Epidermal melanocyte (primary cell): ENCODE data around the gene PRUNE1.

ENCODE experiments used
- DNase-seq: peaks from one replicate; pipeline ENCODE4 v3.0.0; 2011; ENCODE audit warnings: low spot score; ENCODE audit not compliant: insufficient read length

PRUNE1 gene, protein sequence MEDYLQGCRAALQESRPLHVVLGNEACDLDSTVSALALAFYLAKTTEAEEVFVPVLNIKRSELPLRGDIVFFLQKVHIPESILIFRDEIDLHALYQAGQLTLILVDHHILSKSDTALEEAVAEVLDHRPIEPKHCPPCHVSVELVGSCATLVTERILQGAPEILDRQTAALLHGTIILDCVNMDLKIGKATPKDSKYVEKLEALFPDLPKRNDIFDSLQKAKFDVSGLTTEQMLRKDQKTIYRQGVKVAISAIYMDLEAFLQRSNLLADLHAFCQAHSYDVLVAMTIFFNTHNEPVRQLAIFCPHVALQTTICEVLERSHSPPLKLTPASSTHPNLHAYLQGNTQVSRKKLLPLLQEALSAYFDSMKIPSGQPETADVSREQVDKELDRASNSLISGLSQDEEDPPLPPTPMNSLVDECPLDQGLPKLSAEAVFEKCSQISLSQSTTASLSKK

DNA sequence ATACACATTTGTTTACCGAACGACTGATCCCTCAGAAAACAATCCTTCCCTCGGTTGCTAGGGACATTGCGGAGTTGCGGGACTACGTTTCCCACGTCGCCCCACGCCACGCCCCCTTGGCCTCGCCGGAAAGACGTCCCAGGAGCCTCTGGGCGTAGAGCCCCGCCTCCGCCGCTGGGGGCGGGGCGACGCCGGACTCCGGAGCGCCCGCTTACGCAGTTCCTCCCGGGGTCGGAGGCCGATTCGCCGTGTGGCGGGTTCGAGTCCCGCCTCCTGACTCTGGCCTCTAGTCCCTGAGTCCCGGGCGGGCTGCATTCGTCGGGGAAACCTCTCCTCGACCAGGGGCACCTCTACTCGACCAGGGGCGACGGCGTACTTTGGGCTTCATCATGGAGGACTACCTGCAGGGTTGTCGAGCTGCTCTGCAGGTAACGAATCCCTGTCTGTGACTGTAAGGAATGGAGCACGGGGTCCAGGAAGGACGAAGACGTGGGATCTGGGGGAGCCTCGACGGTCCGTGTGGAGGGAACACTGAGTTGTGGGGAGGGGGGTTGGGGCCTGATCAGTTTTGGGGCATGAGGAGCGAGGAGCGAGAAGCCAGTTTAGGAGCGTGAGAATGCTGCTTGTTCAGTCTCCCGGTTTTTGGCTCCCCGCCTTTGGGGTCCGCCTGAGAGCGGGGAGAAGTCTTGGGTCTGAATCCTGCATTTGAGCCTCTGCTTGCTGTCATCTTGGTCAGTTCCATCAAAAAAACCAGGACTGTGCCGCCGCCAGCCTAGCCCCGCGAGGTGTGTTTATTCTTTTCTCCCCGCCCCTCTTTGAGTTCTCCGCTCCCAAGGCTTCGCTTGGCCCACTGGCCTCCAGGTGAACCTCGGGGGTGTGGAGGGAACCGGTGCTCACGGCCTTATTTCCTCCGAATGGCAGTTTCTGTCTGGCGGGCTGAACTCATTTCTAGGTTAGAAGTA, at the start of gene PRUNE1:
TSS of gene PRUNE1 (plus strand) at position 206 of the 962 bp plus-strand sequence. CDS start at position 390, 184 bp downstream.
- DNase-seq: peak; percentile 96

DNA sequence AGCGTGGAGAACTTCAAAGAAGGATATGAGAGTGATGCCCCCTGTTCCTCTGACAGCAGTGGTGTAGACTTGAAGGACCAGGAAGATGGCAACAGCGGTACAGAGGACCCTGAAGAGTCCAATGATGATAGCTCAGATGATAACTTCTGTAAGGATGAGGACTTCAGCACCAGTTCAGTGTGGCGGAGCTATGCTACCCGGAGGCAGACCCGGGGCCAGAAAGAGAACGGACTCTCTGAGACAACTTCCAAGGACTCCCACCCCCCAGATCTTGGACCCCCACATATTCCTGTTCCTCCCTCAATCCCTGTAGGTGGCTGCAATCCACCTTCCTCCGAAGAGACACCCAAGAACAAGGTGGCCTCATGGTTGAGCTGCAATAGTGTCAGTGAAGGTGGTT, 47.6 kb upstream of the PRUNE1 start:
- DNase-seq: no peak

GRCh38 chr1:150961756-150962155, 46.5 kb upstream of the PRUNE1 start:
- no peak for DNase-seq

- DNase-seq: no peak
These were observed 44.7 kb upstream of the PRUNE1 start for GRCh38 chr1:150963321-150964163.

DNA sequence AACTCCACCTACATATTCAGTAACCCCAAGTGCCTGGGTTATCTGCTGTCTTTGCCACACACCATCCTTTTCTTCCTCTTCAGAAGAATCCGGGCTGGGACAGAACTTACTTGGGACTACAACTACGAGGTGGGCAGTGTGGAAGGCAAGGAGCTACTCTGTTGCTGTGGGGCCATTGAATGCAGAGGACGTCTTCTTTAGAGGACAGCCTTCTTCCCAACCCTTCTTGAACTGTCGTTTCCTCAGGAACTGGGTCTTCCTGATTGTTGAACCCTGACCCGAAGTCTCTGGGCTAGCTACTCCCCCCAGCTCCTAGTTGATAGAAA, 44.1 kb upstream of the PRUNE1 start:
- DNase-seq: no peak

DNA sequence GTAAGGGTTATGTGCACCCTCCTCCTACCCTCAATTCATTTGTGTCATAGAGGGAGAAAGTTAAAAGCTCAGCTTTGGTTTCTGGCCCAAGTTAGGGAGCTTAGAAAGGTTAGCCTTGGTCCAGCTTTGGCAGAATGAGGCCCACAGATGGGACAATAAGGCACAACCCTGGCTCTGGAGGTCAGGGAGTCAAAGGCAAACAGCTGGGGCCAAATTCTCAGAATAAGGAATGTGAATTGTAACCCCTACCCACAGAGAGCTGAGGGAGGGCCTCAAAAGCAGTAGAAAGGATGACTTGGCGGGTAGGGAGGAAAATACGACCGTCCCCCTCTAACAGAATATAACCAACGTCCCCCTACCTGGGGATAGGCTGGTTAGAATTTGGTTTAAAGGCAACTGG, 42.6 kb upstream of the PRUNE1 start:
- no peak for DNase-seq

- DNase-seq: no peak
These were observed 42.2 kb upstream of the PRUNE1 start for GRCh38 chr1:150966011-150966410.

DNA sequence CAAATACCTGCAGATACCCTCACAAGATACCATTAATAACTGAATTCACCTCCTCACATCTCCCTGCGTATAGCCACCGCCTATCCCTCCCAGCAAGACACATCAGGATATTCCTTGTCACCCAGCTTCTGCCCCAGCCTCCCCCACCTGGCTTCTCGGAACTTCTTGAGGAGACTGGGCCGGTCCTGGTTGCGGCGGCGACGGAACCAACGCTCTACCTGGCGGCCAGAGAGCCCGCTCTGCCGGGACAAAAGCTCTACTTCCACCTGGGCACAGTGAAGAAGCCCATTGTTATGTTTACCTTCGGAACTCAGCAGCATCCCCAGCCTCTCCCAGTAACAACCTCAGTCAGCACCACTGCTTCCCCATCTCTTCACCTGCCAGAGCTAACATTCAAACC, 40.3 kb upstream of the PRUNE1 start:
- DNase-seq: no peak

DNA sequence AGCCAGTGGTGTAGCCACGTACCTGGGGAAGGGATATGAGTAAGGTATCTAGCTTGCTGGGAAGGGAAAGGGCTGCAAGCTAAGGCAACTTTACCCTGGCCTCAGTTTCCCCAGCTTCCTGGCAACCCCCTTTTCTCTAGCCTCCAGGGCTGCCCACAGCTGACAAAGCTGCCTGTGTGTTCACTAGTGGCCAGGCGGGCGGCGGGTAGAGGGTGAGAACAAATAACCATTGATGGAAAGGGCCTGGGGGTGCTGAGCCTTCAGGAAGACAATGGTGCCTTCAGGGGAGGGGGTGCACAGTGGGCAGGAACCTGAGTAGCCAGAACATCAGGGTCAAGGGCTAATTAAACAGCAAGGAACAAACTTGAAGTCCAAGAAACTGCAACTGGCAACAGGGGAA, 39.8 kb upstream of the PRUNE1 start:
- DNase-seq: no peak

GRCh38 chr1:150969626-150970025, 38.6 kb upstream of the PRUNE1 start:
- no peak for DNase-seq

DNA sequence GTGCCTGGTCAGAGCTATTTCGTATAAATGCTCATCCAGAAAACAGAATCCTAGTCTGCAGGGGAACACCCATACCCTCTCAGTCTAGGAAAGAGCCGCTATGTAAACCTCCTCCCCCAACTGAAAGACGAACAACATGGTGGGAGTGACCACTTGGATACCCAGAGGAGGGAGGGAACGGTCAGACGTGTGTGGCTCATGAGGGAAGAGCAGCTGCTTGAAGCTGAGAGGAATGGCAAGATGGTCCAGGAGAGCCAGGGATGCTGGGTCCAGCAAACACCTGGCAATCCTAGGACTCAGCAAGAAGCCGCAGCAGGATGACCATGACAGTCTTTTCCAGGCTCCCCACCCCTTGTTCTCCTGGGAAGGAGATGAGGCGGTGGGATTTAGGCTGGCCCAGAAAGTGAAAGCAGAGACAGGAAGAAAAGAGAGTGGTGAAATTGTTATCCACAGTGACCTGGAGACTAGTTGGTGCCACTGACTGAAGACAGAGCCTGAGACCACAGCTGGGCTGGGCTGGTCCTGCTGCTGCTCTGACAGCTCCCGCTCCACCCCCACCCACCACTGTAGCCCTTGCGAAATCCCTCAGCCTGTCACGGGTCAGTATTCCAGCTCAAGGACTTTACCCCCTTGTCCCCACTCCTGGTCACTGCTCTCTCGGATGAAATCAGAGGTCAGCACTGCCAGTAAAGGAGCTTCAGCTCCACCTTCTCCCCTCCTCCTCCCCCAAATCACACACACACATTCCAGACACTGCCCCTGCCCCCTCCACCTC, 37.3 kb upstream of the PRUNE1 start:
- DNase-seq: no peak

DNA sequence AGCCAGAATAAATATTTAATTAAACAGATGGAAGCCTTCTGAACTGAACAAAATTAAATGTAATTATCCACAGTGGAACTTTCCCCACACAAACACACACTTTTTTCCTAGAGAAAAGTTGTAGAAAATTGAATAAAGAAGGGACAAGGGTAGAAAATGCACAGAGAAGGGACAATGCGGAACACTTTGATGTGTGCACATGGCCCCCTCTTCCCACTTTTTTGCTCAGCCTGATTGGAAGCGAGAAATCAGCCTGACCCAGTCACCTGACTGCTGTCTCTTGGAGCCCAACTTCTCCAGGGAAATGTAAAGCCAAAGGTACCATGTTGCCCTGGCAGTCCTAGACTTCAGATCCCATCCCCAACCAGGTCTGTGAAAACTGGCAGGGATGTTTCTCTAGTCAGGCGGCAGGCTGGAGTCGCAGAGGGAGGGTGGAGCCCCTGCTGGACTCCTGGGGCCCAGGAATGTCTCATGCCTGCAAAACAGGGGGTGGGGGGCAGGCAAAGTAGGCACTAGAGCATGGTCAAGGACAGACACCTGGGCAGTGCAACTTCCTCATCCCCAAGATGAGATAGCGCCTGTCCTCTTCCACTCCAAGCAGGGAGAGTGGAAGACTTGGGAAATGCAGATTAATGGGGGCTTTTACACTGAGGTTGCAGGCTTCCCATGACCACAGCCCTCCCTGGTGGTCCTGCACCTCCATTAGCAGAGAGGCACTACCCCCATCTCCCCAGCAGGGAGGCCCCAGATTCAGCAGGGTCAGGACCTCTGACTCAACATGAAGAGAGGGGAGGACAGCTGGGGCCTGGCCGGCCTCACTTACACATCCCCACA, 36.4 kb upstream of the PRUNE1 start:
- DNase-seq: no peak

- no peak for DNase-seq
These were observed 35.8 kb upstream of the PRUNE1 start for GRCh38 chr1:150972417-150972940.

DNA sequence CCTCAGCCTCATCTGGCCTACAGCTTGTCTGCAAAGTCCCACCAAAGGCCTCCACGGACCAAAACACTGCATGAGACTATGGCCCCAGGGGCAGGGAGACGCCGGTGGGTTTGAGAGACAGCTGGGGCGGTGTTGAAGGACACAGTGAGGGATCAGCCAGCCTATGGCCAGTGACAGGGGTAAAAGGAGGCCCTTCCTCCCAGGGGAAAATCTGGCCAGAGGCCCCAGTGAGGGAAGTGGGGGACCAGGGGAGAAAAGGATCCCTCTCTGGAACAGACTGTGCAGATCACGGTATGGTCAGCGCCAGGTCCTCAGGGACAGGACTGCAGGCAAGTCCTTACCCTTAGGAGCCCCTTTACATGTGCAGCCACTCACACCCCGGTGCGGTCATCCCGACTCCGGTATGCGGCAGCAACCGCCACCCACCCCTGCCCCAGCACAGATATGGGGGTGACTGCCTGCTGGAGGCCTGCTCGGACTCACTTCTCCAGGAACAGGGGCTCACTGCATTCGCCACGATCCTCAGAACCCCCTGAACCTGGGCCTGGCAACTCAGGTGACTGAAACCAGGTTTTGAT, 34.9 kb upstream of the PRUNE1 start:
- DNase-seq: no peak

DNA sequence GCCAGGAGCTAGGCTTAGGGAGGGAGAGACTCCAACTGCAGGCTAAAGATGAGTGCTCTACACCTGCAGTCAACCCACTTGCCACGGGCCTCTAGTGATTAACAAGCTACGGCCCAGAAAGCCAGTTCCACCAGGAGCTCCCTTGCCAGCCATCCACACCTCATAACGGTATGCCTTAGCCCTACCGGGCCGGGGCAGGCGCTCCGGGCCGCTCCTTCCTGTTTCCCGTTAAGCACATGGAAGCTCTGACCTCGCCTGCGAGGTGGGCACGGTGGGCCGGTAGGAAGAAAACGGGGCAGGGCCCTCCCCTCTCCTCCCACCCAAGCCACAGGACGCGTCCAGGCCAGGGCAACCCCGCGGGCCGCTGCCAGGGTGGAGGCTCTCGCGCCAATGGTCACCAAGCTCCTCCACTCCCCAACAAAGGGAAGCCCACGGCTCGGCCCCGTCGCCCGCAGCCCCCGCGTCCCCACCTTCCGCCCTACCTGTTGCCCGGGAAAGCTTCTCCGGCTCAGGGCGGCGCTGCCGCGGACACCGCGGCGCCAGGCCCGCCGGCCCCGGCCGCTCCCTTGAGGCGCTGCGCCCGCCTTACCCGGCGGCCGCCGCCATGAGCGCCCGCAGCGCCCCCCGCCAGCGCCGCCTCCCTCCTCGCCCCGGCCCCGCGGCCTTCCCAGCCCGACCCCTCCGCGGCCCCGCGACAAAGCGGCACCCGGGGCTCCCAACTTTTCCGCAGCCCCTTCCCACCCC, 34.2 kb upstream of the PRUNE1 start:
- DNase-seq: no peak

- peak; percentile 75 for DNase-seq
These were observed 33.4 kb upstream of the PRUNE1 start, which contains the start of gene CERS2 for GRCh38 chr1:150974580-150975478. TSS of gene CERS2 (minus strand) at chr1:150974835. CDS start at chr1:150969090, 5,745 bp downstream.

DNA sequence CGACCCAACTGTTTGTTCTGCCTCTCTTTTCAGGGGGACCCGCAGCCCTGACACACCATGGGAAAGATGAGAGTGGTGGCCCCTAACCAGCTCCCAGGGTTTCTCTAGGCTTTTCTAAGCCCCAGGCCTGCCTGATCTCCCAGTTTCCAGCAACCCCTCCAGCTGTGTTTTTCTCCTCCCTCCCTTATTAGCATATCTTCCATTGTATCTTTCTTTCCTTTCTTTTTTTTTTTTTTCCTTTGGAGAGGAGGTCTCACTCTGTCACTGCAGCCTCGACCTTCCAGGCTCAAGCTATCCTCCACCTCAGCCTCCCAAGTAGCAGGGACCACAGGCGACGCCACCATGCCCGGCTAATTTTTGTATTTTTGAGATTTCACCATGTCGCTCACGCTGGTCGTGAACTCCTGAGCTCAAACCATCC, 31.8 kb upstream of the PRUNE1 start:
- no peak for DNase-seq
